ENCODE results near the gene CCNQ. TPM values are rescaled to one million over a fixed set of nuclear protein-coding genes. Genes with fewer than 3 reads are reported as not detected.

Gene CCNQ
- total and polyA plus RNA-seq, 2 donors (not counting 1 experiment from before 2014, with no cell fraction given) = 31.8 to 66.0 TPM

- Histone ChIP-seq H3K27me3 (replicated peaks in 1 of 4; ENCODE audit: control extremely low read depth in 1 of 4, control insufficient read depth in 3 of 4, insufficient read depth in 4 of 4, low read length in 3 of 4) (no peaks in the 10 kb centered on the region), H3K4me2 (replicated peaks; ENCODE audit: low read depth, low read length, poor library complexity, severe bottlenecking) (no peak overlapping the region), H3K9me3 (ENCODE audit: control extremely low read depth in 1 of 3, control insufficient read depth in 2 of 3, insufficient read depth in 1 of 3, low read length in 2 of 3) (no peaks in the 10 kb centered on the region), H2AFZ (ENCODE audit: insufficient read depth, low read depth, low read length, poor library complexity, severe bottlenecking) (no peak overlapping the region), H3K4me3 (ENCODE audit: control extremely low read depth in 1 of 5, extremely low read depth in 1 of 5, insufficient read depth in 1 of 5, low read depth in 2 of 5, low read length in 4 of 5) (no peak overlapping the region), H3K79me2 (ENCODE audit: control insufficient read depth, insufficient read depth, low read length) (no peaks in the 10 kb centered on the region), H3K4me1 (ENCODE audit: control insufficient read depth in 2 of 2, insufficient read depth in 2 of 2, low read length in 2 of 2) (no peaks in the 10 kb centered on the region), H4K20me1 (ENCODE audit: control insufficient read depth, insufficient read depth, low read length, poor library complexity, severe bottlenecking) (no peaks in the 10 kb centered on the region), H3K9ac (ENCODE audit: low read length) (no peak overlapping the region), H3K36me3 (replicated peaks in 1 of 2; ENCODE audit: control extremely low read depth in 1 of 2, control insufficient read depth in 1 of 2, extremely low read depth in 1 of 2, insufficient read depth in 2 of 2, low read length in 1 of 2) (no peaks in the 10 kb centered on the region), H3K27ac (ENCODE audit: low read length in 2 of 2) (no peak overlapping the region)
- CTCF ChIA-PET = interaction anchor here (0.8 kb wide), 1 partner anchor 21 kb away, joined by 3 read pairs; no protein-coding TSS in a partner anchor
- Mint-ChIP-seq H3K27me3 (no peaks in the 10 kb centered on the region), H3K27ac (no peak overlapping the region), H3K4me1 (peaks cover 6% of the 10 kb centered on the region), H3K9me3 (ENCODE audit: insufficient read depth) (no peaks in the 10 kb centered on the region), H3K4me3 (no peak overlapping the region)
- intact Hi-C loops (cut with micrococcal nuclease) = no loop called here
- 92% methylated on average over 7 of the region's 10 CpGs for WGBS (ENCODE audit: insufficient coverage)
- DNase-seq (no peak), ATAC-seq (ENCODE audit: low read depth) (no peak)
- TF ChIP-seq EZH2 (IDR thresholded peaks at IDR 0.05; ENCODE audit: borderline replicate concordance, insufficient read depth, low read depth, low read length, poor library complexity, severe bottlenecking) = no peak
- no peak for TF ChIP-seq CTCF (IDR thresholded peaks at IDR 0.05)
- POLR2A ChIA-PET = no interaction called here
Measured at GRCh38 chrX:153576239-153576870, 22.6 kb downstream of the CCNQ start.

GRCh38 chrX:153573984-153574383 is 25.0 kb downstream of the CCNQ start:
- no peak for TF ChIP-seq CTCF (IDR thresholded peaks at IDR 0.05)
- H3K27ac ChIP-seq (ENCODE audit: low read length in 2 of 2) = no peak overlapping the region
- no peak overlapping the region for H3K4me2 ChIP-seq (replicated peaks; ENCODE audit: low read depth, low read length, poor library complexity, severe bottlenecking)
- no peak overlapping the region for H3K27ac Mint-ChIP-seq
- H3K79me2 ChIP-seq (ENCODE audit: control insufficient read depth, insufficient read depth, low read length) = no peaks in the 10 kb centered on the region
- ATAC-seq (ENCODE audit: low read depth) (peak; percentile 21), DNase-seq (peak; percentile 41)
- H4K20me1 ChIP-seq (ENCODE audit: control insufficient read depth, insufficient read depth, low read length, poor library complexity, severe bottlenecking) = no peaks in the 10 kb centered on the region
- no peaks in the 10 kb centered on the region for H3K9me3 ChIP-seq (ENCODE audit: control extremely low read depth in 1 of 3, control insufficient read depth in 2 of 3, insufficient read depth in 1 of 3, low read length in 2 of 3)
- WGBS (ENCODE audit: insufficient coverage) = 25% methylated on average over 3 of the region's 4 CpGs
- H3K4me3 Mint-ChIP-seq = no peak overlapping the region
- no peaks in the 10 kb centered on the region for H3K27me3 Mint-ChIP-seq
- CTCF ChIA-PET = interaction anchor here (0.8 to 1.6 kb wide), 2 partner anchors 36 to 62 kb away, joined by 3 to 6 read pairs; no protein-coding TSS in a partner anchor
- no peak overlapping the region for H3K9ac ChIP-seq (ENCODE audit: low read length)
- H3K9me3 Mint-ChIP-seq (ENCODE audit: insufficient read depth) = no peaks in the 10 kb centered on the region
- H3K27me3 ChIP-seq (replicated peaks in 1 of 4; ENCODE audit: control extremely low read depth in 1 of 4, control insufficient read depth in 3 of 4, insufficient read depth in 4 of 4, low read length in 3 of 4) = no peaks in the 10 kb centered on the region
- no peak overlapping the region for H3K4me3 ChIP-seq (ENCODE audit: control extremely low read depth in 1 of 5, extremely low read depth in 1 of 5, insufficient read depth in 1 of 5, low read depth in 2 of 5, low read length in 4 of 5)
- no peaks in the 10 kb centered on the region for H3K36me3 ChIP-seq (replicated peaks in 1 of 2; ENCODE audit: control extremely low read depth in 1 of 2, control insufficient read depth in 1 of 2, extremely low read depth in 1 of 2, insufficient read depth in 2 of 2, low read length in 1 of 2)
- no peak overlapping the region for H2AFZ ChIP-seq (ENCODE audit: insufficient read depth, low read depth, low read length, poor library complexity, severe bottlenecking)
- peaks cover 4% of the 10 kb centered on the region for H3K4me1 Mint-ChIP-seq
- POLR2A ChIA-PET = no interaction called here
- H3K4me1 ChIP-seq (ENCODE audit: control insufficient read depth in 2 of 2, insufficient read depth in 2 of 2, low read length in 2 of 2) = no peaks in the 10 kb centered on the region
- intact Hi-C loops (cut with micrococcal nuclease) = no loop called here
